HEK293T (cell line): Measurements from ENCODE around the gene LRRC10B.

Source experiments
- CTCF ChIA-PET: fragments of 350-600 bp; formaldehyde crosslinking; extraction: SDS; loops from one replicate; lab custom pipeline; 2021; ENCODE audit warnings: antibody characterized with exemption, inconsistent platforms; lab: Yijun Ruan, JAX
- POLR2A ChIA-PET: fragments of 350-600 bp; formaldehyde crosslinking; extraction: SDS; loops from one replicate; lab custom pipeline; 2020; ENCODE audit warnings: antibody characterized with exemption, inconsistent platforms; lab: Yijun Ruan, JAX
- DNase-seq: peaks from one replicate; pipeline ENCODE4 v3.0.0; 2012; ENCODE audit warnings: mixed read lengths; ENCODE audit errors: extremely low spot score
- ARNT ChIP-seq: fragments of 450-650 bp; IDR thresholded peaks from 2 replicates; pipeline ENCODE4 v1.6.1; 2017; ENCODE audit warnings: mild to moderate bottlenecking
- BHLHE40 ChIP-seq: fragments of 450-650 bp; IDR thresholded peaks from 2 replicates; pipeline ENCODE4 v1.6.1; 2016; ENCODE audit warnings: mild to moderate bottlenecking, moderate library complexity, borderline replicate concordance
- CTBP1 ChIP-seq: fragments of 450-650 bp; IDR thresholded peaks from 2 replicates; pipeline ENCODE4 v1.6.1; 2016; ENCODE audit warnings: borderline replicate concordance
- ELF4 ChIP-seq: fragments of 450-650 bp; IDR thresholded peaks from 2 replicates; pipeline ENCODE4 v1.6.1; 2017; ENCODE audit warnings: antibody characterized with exemption
- FOXA1 ChIP-seq: fragments of 450-650 bp; IDR thresholded peaks from 2 replicates; pipeline ENCODE4 v1.6.1; 2016; ENCODE audit warnings: mild to moderate bottlenecking
- FOXK2 ChIP-seq: fragments of 450-650 bp; IDR thresholded peaks from 2 replicates; pipeline ENCODE4 v1.6.1; 2016; ENCODE audit warnings: mild to moderate bottlenecking
- FOXM1 ChIP-seq: fragments of 450-650 bp; IDR thresholded peaks from 2 replicates; pipeline ENCODE4 v1.6.1; 2017; ENCODE audit warnings: mild to moderate bottlenecking, borderline replicate concordance
- HDGF ChIP-seq: fragments of 450-650 bp; IDR thresholded peaks from 2 replicates; pipeline ENCODE4 v1.6.1; 2017; ENCODE audit warnings: antibody characterized with exemption, borderline replicate concordance
- L3MBTL2 ChIP-seq: fragments of 450-650 bp; conservative IDR thresholded peaks from 2 replicates; pipeline ENCODE4 v1.6.1; 2016; ENCODE audit warnings: mild to moderate bottlenecking
- LEF1 ChIP-seq: fragments of 450-650 bp; IDR thresholded peaks from 2 replicates; pipeline ENCODE4 v1.6.1; 2017; ENCODE audit warnings: mild to moderate bottlenecking, borderline replicate concordance
- NFRKB ChIP-seq: fragments of 450-650 bp; IDR thresholded peaks from 2 replicates; pipeline ENCODE4 v1.6.1; 2016; ENCODE audit warnings: mild to moderate bottlenecking, moderate library complexity
- PKNOX1 ChIP-seq: fragments of 450-650 bp; IDR thresholded peaks from 2 replicates; pipeline ENCODE4 v1.6.1; 2016
- SP1 ChIP-seq: fragments of 450-650 bp; IDR thresholded peaks from 2 replicates; pipeline ENCODE4 v1.6.1; 2017
- SUZ12 ChIP-seq: fragments of 450-650 bp; IDR thresholded peaks from 2 replicates; pipeline ENCODE4 v1.6.1; 2016; ENCODE audit warnings: mild to moderate bottlenecking
- TARDBP ChIP-seq: fragments of 450-650 bp; IDR thresholded peaks from 2 replicates; pipeline ENCODE4 v1.6.1; 2016
- ZNF384 ChIP-seq: fragments of 450-650 bp; IDR thresholded peaks from 2 replicates; pipeline ENCODE4 v1.6.1; 2016

Gene LRRC10B

DNA sequence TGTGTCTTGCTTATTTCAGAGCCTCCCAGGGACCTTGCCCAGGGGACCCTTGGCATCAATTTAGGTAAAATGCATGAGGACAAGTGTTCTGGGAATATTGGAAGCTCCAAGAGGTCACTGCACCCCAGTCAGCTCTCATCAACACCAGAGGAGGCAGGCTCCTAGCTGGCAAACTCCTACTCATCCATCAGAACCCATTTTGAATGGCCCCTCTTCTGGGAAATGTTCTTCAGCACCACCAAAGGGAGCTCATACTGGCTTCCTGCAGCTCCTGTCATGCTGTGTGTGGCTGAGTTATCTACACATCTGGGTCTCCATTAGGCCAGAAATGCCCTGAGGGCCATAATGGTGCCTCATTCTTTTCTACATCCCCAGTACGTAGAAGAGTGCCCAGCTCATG lies 17.7 kb downstream of the LRRC10B start:
- TF ChIP-seq SP1: no peak
- TF ChIP-seq ARNT: no peak
- TF ChIP-seq LEF1: no peak
- TF ChIP-seq NFRKB: no peak
- no peak for TF ChIP-seq L3MBTL2
- no peak for TF ChIP-seq BHLHE40
- no peak for TF ChIP-seq HDGF
- no peak for TF ChIP-seq SUZ12
- TF ChIP-seq ZNF384: no peak
- no peak for TF ChIP-seq PKNOX1
- no peak for TF ChIP-seq CTBP1
- no peak for TF ChIP-seq FOXA1
- no peak for TF ChIP-seq FOXK2
- no peak for TF ChIP-seq ELF4
- TF ChIP-seq FOXM1: no peak
- CTCF ChIA-PET: interaction anchor here (1.0 to 2.4 kb wide), 3 partner anchors 9 to 44 kb away, joined by 4 to 14 read pairs (median 4); no protein-coding TSS in a partner anchor
- DNase-seq: no peak
- POLR2A ChIA-PET: interaction anchor here (1.0 to 1.3 kb wide), 2 partner anchors 9 to 80 kb away, joined by 4 read pairs; no protein-coding TSS in a partner anchor

GRCh38 chr11:61526956-61527731 lies 18.6 kb downstream of the LRRC10B start:
- no peak for DNase-seq
- ChIA-PET CTCF (interaction anchor here (0.9 to 2.4 kb wide), 3 partner anchors 10 to 41 kb away, joined by 4 to 14 read pairs (median 4); no protein-coding TSS in a partner anchor), POLR2A (interaction anchor here (1.3 kb wide), 1 partner anchor 81 kb away, joined by 4 read pairs; no protein-coding TSS in a partner anchor)
- TF ChIP-seq LEF1 (no peak), ELF4 (no peak), CTBP1 (no peak), ARNT (no peak), BHLHE40 (no peak), ZNF384 (no peak), L3MBTL2 (no peak), FOXA1 (no peak), HDGF (no peak), FOXK2 (no peak), SUZ12 (no peak), TARDBP (no peak)

DNA sequence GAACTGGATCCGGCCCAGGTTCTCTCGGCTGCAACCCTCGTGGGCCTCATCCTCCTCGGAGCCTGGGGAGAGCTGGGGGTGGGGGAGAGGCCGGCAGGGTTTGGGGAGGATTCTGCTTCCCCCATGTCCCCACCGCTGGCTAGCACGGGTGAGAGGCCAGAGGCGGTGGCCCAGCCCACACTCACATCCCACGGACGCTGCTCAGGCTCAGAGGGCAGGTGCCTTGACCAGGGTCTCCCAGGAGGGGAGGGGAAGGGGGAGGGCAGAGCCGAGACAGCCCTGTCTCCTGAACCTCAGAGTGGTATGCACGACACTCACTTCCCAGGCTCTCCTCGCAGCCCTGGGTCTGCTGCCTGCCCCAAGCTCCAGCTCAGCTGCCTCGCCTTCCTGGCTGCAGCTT lies 19.6 kb downstream of the LRRC10B start:
- DNase-seq: no peak
- TF ChIP-seq L3MBTL2 (no peak), LEF1 (no peak), PKNOX1 (no peak), NFRKB (no peak), TARDBP (no peak), FOXK2 (no peak), BHLHE40 (no peak), CTBP1 (no peak), ZNF384 (no peak), HDGF (no peak), SP1 (no peak), ARNT (no peak), FOXA1 (no peak), ELF4 (no peak), SUZ12 (no peak), FOXM1 (no peak)
- CTCF ChIA-PET: no interaction called here
- POLR2A ChIA-PET: no interaction called here

GRCh38 chr11:61529537-61530225 lies 21.1 kb downstream of the LRRC10B start:
- TF ChIP-seq SP1: no peak
- no peak for TF ChIP-seq HDGF
- no peak for TF ChIP-seq FOXM1
- no peak for TF ChIP-seq ELF4
- TF ChIP-seq TARDBP: no peak
- no peak for TF ChIP-seq NFRKB
- no peak for TF ChIP-seq FOXK2
- TF ChIP-seq SUZ12: no peak
- TF ChIP-seq CTBP1: no peak
- TF ChIP-seq PKNOX1: no peak
- no peak for TF ChIP-seq BHLHE40
- TF ChIP-seq ZNF384: no peak
- no peak for TF ChIP-seq LEF1
- TF ChIP-seq L3MBTL2: no peak
- CTCF ChIA-PET: interaction anchor here (3.1 kb wide), 1 partner anchor 13 kb away, joined by 21 read pairs; no protein-coding TSS in a partner anchor
- POLR2A ChIA-PET: no interaction called here
- no peak for DNase-seq

DNA sequence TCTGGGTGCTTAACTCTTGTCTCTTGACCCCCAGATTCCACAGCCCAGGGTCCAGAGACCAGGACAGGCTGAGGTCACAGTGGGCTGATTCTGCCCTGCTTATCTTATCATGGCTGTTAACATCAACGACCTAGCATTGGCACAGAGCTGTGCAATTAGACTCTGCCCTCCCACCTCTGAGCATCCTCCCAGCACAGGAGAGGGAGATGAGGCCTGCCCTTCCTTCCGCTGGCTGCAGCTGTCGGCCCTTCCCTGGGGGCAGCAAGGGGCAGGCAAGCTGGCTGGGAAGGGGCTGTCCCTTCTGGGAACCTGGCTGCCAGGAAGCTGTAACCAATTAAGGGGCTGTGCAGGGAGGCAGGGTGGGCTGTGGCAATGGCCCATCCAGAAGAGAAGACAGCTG lies 22.5 kb downstream of the LRRC10B start:
- DNase-seq: no peak
- CTCF ChIA-PET: interaction anchor here (0.6 to 3.1 kb wide), 7 partner anchors 9 to 922 kb away, joined by 3 to 21 read pairs (median 5); no protein-coding TSS in a partner anchor
- TF ChIP-seq LEF1: no peak
- TF ChIP-seq SP1: no peak
- no peak for TF ChIP-seq FOXK2
- TF ChIP-seq FOXA1: no peak
- no peak for TF ChIP-seq L3MBTL2
- no peak for TF ChIP-seq CTBP1
- no peak for TF ChIP-seq NFRKB
- TF ChIP-seq ARNT: no peak
- no peak for TF ChIP-seq ELF4
- TF ChIP-seq PKNOX1: no peak
- TF ChIP-seq BHLHE40: no peak
- TF ChIP-seq FOXM1: no peak
- POLR2A ChIA-PET: no interaction called here
